Lung (tissue), 12 donors: ENCODE results near the gene SDR39U1. TPM values are rescaled to one million over a fixed set of nuclear protein-coding genes. Genes with fewer than 3 reads are reported as not detected.

Experiments used
- ATAC-seq: fragments of 200-7000 bp; cut with Tn5 transposase; one replicate; pipeline ENCODE4 v1.9.1; 2020; ENCODE audit warnings: moderate number of reproducible peaks; ENCODE audit not compliant: insufficient read depth, low FRiP score
- DNase-seq, 3 donors: peaks; one replicate each; pipeline ENCODE4 v3.0.0-alpha.2; 2013 to 2017
- H3K27ac ChIP-seq, 2 donors: one replicate each; pipeline ENCODE4 v1.5.1; 2013; ENCODE audit warnings: mild to moderate bottlenecking in 2 of 2, moderate library complexity in 2 of 2, control low read depth in 1 of 2, inconsistent platforms in 1 of 2, low read depth in 1 of 2, low read length in 1 of 2
- H3K27me3 ChIP-seq, 3 donors: one replicate each; pipeline ENCODE4 v1.5.1; 2013; ENCODE audit warnings: low read length in 2 of 3; ENCODE audit not compliant: control insufficient read depth in 3 of 3, insufficient read depth in 3 of 3
- H3K36me3 ChIP-seq, 4 donors: one replicate each; pipeline ENCODE4 v1.5.1; 2013; ENCODE audit warnings: low read length in 4 of 4, mild to moderate bottlenecking in 1 of 4, moderate library complexity in 1 of 4; ENCODE audit not compliant: control insufficient read depth in 4 of 4, insufficient read depth in 4 of 4
- H3K4me1 ChIP-seq, 5 donors: one replicate each; pipeline ENCODE4 v1.5.1; 2013; ENCODE audit warnings: low read length in 5 of 5, mild to moderate bottlenecking in 2 of 5, moderate library complexity in 1 of 5; ENCODE audit not compliant: control insufficient read depth in 5 of 5, insufficient read depth in 5 of 5
- H3K4me3 ChIP-seq: one replicate; pipeline ENCODE4 v1.5.1; 2013; ENCODE audit warnings: mild to moderate bottlenecking, control low read depth, moderate library complexity
- H3K9ac ChIP-seq, 2 donors: one replicate each; pipeline ENCODE4 v1.5.1; 2013; ENCODE audit warnings: low read length in 2 of 2, control low read depth in 1 of 2; ENCODE audit not compliant: insufficient read depth in 1 of 2
- H3K9me3 ChIP-seq, 4 donors: one replicate each; pipeline ENCODE4 v1.5.1; 2013; ENCODE audit warnings: low read length in 3 of 4, mild to moderate bottlenecking in 1 of 4, moderate library complexity in 1 of 4; ENCODE audit not compliant: control insufficient read depth in 4 of 4, insufficient read depth in 3 of 4
- CTCF ChIP-seq: IDR thresholded peaks from 2 replicates; pipeline ENCODE4 v1.5.1; 2012; ENCODE audit warnings: mild to moderate bottlenecking; ENCODE audit errors: control extremely low read depth, extremely low read depth
- WGBS, 2 donors: extraction: QIAGEN DNeasy Blood & Tissue Kit; methylation state at CpG; one replicate each; pipeline ENCODE4 v1.1.7; 2013; 5-methylcytosine and 5-hydroxymethylcytosine counted together
- polyA plus RNA-seq, 2 donors: library from polyadenylated mRNA; stranded (reverse); fragments of 200-250 nt; gene quantifications; one replicate each; pipeline ENCODE4 v1.2.1, GENCODE V29; 2013
- total RNA-seq, 2 donors: library from RNA; depleted of rRNA in 1 of 2; stranded (reverse); fragments of >200 nt in 1 of 2; gene quantifications; one replicate each; pipeline ENCODE4 v1.2.1, GENCODE V29; 2014 to 2021
- donor health status: control.
- donor health status: control.
- donor health status: Bipolar disorder and iron deficiency.
- donor health status: healthy.
- donor health status: DM: yes; HTN: yes; CAD: no.

Gene SDR39U1
- total and polyA plus RNA-seq, 4 donors: 19.5 to 63.9 (median 52.8) TPM

- Histone ChIP-seq H3K9ac (no peak overlapping the region), H3K27me3 (no peaks in the 10 kb centered on the region), H3K4me3 (no peak overlapping the region), H3K27ac (no peak overlapping the region), H3K4me1 (peaks cover 0 to 35% (median 10%) of the 10 kb centered on the region in 5 donors), H3K36me3 (peaks cover 0 to 76% (median 36%) of the 10 kb centered on the region in 4 donors), H3K9me3 (no peaks in the 10 kb centered on the region)
- DNase-seq (no peak), ATAC-seq (no peak)
- TF ChIP-seq CTCF: no peak
- 86 to 91% methylated on average over 6 of the region's 6 CpGs for WGBS, 2 donors
These were observed 33.4 kb downstream of the SDR39U1 start for GRCh38 chr14:24409192-24409591.

GRCh38 chr14:24408764-24409163 is 33.8 kb downstream of the SDR39U1 start:
- Histone ChIP-seq H3K4me3 (no peak overlapping the region), H3K27ac (no peak overlapping the region), H3K36me3 (peaks cover 0 to 72% (median 33%) of the 10 kb centered on the region in 4 donors), H3K27me3 (no peaks in the 10 kb centered on the region), H3K9ac (no peak overlapping the region), H3K9me3 (no peaks in the 10 kb centered on the region), H3K4me1 (peaks cover 0 to 39% (median 10%) of the 10 kb centered on the region in 5 donors)
- no peak for TF ChIP-seq CTCF
- WGBS, 2 donors: 41 to 51% methylated on average over 3 of the region's 3 CpGs
- DNase-seq (peak; percentile 67 to 78 (median 75)), ATAC-seq (no peak)

- no peaks in the 10 kb centered on the region for H3K9me3 ChIP-seq
- no peak for ATAC-seq
- H3K27me3 ChIP-seq: no peaks in the 10 kb centered on the region
- DNase-seq: no peak
- H3K9ac ChIP-seq: no peak overlapping the region
- TF ChIP-seq CTCF: no peak
- H3K4me1 ChIP-seq: peaks cover 0 to 49% (median 17%) of the 10 kb centered on the region in 5 donors
- no peak overlapping the region for H3K4me3 ChIP-seq
- no peak overlapping the region for H3K27ac ChIP-seq
- H3K36me3 ChIP-seq: peaks cover 0 to 62% (median 29%) of the 10 kb centered on the region in 4 donors
- WGBS, 2 donors: 93 to 95% methylated on average over 18 of the region's 18 CpGs
These were observed 34.8 kb downstream of the SDR39U1 start for GRCh38 chr14:24407608-24408325.

- no peak overlapping the region for H3K9ac ChIP-seq
- no peak overlapping the region for H3K27ac ChIP-seq
- WGBS, 2 donors: 93 to 96% methylated on average over 6 of the region's 6 CpGs
- no peaks in the 10 kb centered on the region for H3K27me3 ChIP-seq
- H3K36me3 ChIP-seq: peaks cover 0 to 57% (median 26%) of the 10 kb centered on the region in 4 donors
- DNase-seq (no peak), ATAC-seq (no peak)
- no peak overlapping the region for H3K4me3 ChIP-seq
- no peak for TF ChIP-seq CTCF
- peaks cover 0 to 2% (median 0%) of the 10 kb centered on the region in 4 donors for H3K9me3 ChIP-seq
- peaks cover 0 to 63% (median 25%) of the 10 kb centered on the region in 5 donors for H3K4me1 ChIP-seq
These were observed 36.2 kb downstream of the SDR39U1 start for GRCh38 chr14:24406416-24406815.
